HG03103 (cell line): ENCODE measurements around the gene CRTC2.

ENCODE experiments used
- ATAC-seq: cut with Tn5 transposase; IDR thresholded peaks from one replicate; pipeline ENCODE4 v1.9.1; 2021; ENCODE audit warnings: low read depth; ENCODE audit not compliant: unreplicated experiment

CRTC2 gene

GRCh38 chr1:153977250-153978240, 19.1 kb upstream of the CRTC2 start, which contains the start of gene JTB:
JTB (minus strand) TSS chr1:153977674; CDS start chr1:153977252, 422 bp downstream.
- no peak for ATAC-seq

- no peak for ATAC-seq
Observed at GRCh38 chr1:153976819-153977249, 18.4 kb upstream of the CRTC2 start.

- ATAC-seq, result no peak
Observed at GRCh38 chr1:153973525-153973924, 15.1 kb upstream of the CRTC2 start.

GRCh38 chr1:153973071-153973470, 14.7 kb upstream of the CRTC2 start:
- no peak for ATAC-seq

- no peak for ATAC-seq
Observed at GRCh38 chr1:153970346-153970745, 11.9 kb upstream of the CRTC2 start.

GRCh38 chr1:153968972-153969371, 10.6 kb upstream of the CRTC2 start:
- ATAC-seq, result no peak

GRCh38 chr1:153968408-153968807, 10.0 kb upstream of the CRTC2 start:
- no peak for ATAC-seq

GRCh38 chr1:153968000-153968363, 9.6 kb upstream of the CRTC2 start:
- ATAC-seq, result no peak

GRCh38 chr1:153967107-153967999, 8.9 kb upstream of the CRTC2 start, which contains the start of gene CREB3L4:
CREB3L4 (plus strand) TSS chr1:153967902; CDS start chr1:153968526, 624 bp downstream.
- peak; percentile 48 for ATAC-seq

GRCh38 chr1:153963850-153964331, 5.5 kb upstream of the CRTC2 start:
- peak; percentile 5 for ATAC-seq

GRCh38 chr1:153963030-153963849, 4.8 kb upstream of the CRTC2 start, which contains the start of gene SLC39A1:
SLC39A1 (minus strand) TSS chr1:153963537; CDS start chr1:153962715, 822 bp downstream.
- ATAC-seq, result peak; percentile 37

- no peak for ATAC-seq
Observed at GRCh38 chr1:153962088-153963029, 3.9 kb upstream of the CRTC2 start.

- ATAC-seq, result no peak
Observed at GRCh38 chr1:153961421-153961820, 3.0 kb upstream of the CRTC2 start.

GRCh38 chr1:153960206-153960605, 1.8 kb upstream of the CRTC2 start:
- ATAC-seq, result no peak

- no peak for ATAC-seq
Observed at GRCh38 chr1:153959454-153959853, 1.0 kb upstream of the CRTC2 start.

GRCh38 chr1:153958961-153959260, 499 bp upstream of the CRTC2 start:
- ATAC-seq, result no peak

GRCh38 chr1:153957744-153958110, 685 bp downstream of the CRTC2 start:
- no peak for ATAC-seq

- no peak for ATAC-seq
Observed at GRCh38 chr1:153956997-153957715, 1.3 kb downstream of the CRTC2 start.
